HG03108 (cell line): Measurements from ENCODE around the gene AACS.
"Not testable (repeated sequence)": the region's sequence is repeated elsewhere in the genome, so short reads cannot be mapped to it uniquely, and the experiment has no call there.

Experiments used
- ATAC-seq: cut with Tn5 transposase; IDR thresholded peaks from one replicate; pipeline ENCODE4 v1.9.1; 2021; ENCODE audit warnings: moderate library complexity; ENCODE audit not compliant: unreplicated experiment

The AACS gene

GRCh38 chr12:125122668-125123067 lies 57.4 kb downstream of the AACS start:
- no peak for ATAC-seq

- ATAC-seq: no peak
These were observed 59.2 kb downstream of the AACS start for GRCh38 chr12:125124320-125124966.

DNA sequence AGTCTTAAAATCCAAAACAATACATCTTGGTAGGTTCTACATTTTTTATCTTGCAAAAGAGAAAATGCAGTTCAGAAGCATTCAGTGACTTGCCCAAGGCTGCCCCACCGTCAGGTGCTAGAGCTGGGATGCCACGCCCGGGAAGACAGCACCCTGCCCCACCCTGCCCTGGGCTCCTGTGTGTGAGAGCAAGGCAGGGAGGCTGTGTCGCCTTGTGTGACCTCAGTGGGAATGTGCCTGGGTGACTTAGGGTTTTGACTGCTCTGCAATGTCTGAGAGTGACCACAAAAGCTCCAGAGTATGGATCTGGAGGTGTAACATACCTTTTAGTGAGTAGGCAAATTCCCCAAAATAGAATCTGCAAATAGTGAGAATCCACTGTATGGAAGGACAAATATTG lies 60.0 kb downstream of the AACS start:
- no peak for ATAC-seq

GRCh38 chr12:125128439-125129178 lies 63.4 kb downstream of the AACS start:
- ATAC-seq: no peak

- no peak for ATAC-seq
These were observed 63.9 kb downstream of the AACS start for GRCh38 chr12:125129179-125129571.

DNA sequence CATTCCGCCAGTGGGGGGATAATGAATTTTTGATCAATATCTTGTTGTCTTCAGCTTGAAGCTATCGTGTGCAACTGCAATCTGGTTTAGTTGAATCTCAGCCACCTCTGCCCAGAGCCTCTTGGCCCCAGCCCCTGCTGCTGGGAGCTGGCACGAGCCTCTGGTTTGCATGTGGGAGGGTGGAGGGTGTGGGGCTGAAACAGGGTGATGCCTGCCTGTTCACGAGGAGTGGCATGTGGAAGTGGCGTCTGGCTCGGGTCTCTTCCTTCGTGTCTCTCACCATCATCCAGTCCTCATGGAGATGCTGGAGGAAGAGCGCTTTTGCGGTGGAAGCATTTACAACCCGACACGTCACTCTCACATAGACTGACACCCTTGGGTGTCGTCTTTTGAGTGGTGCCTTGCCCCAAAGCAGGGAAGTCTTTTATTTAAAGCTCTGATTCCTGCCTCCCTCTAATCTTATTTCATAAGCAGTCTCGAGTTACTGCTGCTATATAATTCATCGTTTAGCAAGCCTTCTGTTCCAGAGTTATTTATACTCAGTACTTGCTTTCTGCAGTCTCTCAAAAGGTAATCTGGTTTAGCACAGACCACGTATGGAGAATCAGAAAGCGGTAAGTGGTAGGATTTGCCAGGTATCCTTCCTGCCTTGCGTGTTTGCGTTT lies 64.5 kb downstream of the AACS start:
- ATAC-seq: no peak

DNA sequence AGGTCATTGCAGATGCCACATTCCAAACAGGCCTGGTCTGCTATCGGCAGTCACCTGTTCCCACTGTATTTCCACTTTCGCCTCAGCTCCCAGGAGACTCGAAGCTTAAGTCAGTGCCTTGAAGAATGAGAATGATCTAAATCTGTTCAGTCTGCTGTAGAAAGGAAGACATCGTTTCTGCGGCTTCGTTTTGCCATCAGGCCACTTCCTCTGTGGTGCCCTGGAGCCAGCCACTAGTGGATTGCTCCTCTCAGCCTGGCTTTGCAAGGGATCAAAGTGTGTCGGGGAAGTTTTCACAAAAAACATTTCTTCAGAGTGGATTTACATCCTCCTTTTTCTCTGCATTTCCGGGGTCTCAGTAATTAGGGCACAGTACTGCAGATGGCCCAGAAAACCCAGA lies 66.7 kb downstream of the AACS start:
- ATAC-seq: no peak

DNA sequence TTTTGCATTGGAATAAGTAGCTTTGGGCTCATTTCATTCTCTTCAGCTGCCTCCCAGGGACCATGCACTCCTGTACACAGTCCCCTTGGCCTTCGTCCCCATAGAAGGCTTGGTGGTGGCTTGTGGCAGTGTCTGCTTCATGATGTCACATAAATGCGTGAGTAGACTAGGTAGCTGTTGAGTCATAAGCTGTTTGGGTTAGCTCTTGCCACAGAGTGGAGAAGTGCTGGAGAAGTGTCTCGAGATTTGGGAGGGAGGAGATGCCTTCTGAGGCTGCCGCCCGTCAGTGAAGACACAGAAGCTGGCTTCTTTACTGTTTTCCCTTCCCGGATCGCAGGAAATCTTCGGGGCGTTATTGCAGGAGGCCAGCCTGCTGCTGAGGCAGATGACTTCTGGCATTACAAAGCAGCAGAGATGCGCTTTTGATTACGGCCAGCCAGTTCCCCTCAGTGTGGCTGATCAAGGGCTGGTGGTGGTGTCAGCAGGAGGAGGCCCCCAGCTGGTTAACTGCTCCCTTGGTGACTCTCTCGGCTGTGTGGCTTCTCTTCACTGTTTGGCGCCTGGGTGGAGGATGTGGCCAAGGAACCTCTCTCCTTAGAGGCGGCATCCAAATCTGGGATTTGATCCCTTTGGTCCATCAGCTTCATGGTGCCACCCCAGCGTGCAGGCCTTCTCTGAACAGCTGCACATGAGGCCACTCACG lies 67.6 kb downstream of the AACS start:
- no peak for ATAC-seq

DNA sequence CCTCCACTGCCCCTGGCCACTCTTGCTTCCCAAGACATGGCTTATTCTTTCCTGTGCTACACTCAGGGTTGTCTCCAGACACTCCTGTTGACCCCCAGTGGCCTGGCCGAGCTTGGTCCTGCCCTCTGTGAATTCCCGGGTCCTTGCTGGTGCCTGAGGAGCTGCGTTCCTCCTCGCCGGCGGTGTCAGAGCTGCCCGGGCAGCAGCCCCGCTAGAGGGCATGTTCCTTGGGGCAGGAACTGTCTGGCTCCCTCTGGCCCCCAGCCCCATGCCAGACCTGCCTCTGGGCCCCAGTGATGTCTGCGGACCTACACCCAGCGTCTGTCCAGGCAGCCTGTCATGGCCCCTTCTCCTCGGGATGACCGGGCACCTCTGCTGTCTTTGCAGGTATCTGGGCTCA lies 68.4 kb downstream of the AACS start:
- no peak for ATAC-seq

DNA sequence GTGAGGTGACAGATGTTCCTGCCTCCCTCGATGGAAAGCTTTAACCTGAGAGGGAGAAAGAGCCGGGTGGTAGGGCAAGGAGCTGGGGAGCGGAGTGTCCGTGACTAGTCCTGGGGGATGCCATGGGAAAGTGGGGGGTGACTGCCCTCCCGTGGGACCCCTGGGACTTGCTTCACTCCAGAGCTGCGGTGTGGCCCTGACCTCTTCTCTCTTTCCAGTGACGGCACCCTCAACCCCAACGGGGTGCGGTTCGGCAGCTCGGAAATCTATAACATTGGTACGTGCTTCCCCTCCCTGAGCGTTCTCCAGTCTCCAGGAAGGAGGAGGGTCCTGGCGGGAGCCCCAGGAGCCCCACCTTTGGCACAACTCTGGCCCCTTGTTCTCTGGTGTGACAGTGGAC lies 69.3 kb downstream of the AACS start:
- no peak for ATAC-seq

DNA sequence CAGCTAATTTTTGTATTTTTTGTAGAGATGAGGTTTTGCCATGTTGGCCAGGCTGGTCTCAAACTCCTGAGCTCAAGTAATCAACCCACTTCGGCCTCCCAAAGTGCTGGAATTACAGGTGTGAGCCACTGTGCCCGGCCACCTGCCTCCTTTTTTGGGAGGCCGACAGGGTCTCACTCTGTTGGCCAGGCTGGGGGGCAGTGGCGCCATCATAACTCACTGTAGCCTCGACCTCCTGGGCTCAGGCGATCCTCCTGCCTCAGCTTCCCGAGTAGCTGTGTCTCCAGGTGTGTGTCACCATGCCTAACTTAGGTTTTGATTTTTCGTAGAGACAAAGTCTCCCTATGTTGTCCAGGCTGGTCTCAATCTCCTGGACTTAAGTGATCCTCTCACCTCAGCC lies 70.7 kb downstream of the AACS start:
- no peak for ATAC-seq

- no peak for ATAC-seq
These were observed 71.5 kb downstream of the AACS start for GRCh38 chr12:125136702-125137101.

DNA sequence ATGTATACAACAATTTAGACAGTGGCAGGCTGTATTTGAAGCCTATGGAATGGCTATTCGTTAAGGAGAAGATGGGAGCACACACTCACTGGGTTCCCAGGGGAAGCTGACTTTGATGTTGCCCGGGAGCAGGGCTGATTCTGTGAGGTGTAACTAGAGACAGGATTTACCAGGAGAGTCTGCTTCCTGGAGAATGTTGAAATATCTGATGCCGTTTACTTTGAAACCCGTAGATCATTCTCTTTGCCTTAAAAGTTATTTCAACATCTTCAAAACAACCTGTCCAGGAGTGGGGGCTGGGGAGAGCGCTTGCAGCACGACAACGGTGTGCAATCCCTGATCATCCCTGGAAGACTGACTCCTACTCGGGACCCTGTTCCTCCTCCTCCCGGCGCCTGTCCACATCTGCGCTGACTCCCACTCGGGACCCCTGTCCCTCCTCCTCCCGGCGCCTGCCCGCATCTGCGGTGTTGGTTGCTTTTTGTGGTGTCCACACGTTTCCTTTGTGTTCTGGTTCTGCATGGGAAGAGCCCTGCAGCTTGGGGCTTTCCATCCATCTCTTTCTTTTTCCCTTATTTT lies 72.6 kb downstream of the AACS start:
- ATAC-seq: no peak

GRCh38 chr12:125140279-125141209 lies 75.3 kb downstream of the AACS start:
- no peak for ATAC-seq

- ATAC-seq: not testable (repeated sequence)
These were observed 76.0 kb downstream of the AACS start for GRCh38 chr12:125141210-125141573.

DNA sequence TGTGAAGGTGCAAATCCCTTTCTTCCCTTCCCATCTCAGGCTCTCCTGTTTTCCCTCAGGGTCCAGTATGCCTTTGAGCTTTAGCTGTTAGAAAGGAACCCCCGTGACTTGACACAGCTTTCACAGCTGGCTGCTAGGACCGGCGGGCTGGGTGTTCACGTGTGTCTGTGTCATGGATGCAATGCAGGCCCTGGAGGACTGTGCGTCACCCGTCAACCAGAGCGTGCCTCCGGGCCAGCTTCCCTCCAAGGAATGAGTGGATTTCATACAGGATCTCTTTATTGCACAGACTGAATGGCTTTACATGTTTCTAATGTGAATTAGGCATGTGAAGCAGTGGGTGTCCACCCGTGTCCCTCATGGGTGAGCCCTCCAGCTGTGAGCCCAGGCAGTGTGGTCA lies 77.4 kb downstream of the AACS start:
- ATAC-seq: no peak

DNA sequence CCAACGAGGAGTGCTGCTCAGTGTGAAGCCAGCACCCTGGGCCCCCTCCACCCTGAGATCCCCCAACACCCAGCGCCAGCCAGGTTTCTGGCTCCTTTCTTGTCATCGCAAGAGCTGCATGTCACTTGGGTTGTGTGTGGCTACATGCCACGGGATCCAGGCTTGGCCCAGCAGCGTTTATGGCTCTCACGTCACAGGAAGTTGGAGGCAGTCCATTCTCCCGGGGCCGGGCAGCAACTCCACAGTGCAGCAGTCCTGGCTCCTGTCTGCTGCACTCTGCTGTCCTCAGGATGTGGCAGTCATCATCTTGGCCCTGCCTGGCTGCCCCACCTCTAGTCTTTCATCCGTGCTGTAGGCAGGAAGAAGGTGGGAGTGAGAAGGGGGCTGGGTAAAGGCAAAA lies 78.3 kb downstream of the AACS start:
- ATAC-seq: no peak

DNA sequence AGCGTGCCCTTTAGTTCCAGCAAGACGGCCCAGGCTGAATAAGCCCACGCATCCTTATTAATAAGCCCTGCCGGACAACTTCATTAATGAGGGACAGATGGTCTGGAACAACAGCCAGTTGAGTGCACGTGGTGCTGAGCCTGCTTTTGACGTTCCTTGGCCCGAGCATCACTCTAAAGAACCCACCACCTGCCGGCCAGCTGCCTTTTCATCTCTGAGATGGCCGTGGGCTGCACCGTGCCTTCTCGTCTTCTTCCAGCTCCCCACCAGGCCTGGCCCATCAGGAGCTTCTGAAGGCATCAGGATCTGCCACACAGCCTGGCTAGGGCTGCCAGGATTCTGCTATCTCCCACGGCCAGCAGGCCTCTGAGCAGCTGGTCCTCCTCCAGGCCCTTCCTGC lies 80.0 kb downstream of the AACS start:
- no peak for ATAC-seq

- no peak for ATAC-seq
These were observed 83.1 kb downstream of the AACS start for GRCh38 chr12:125148316-125148715.
